PC-3 (cell line): ENCODE results near the gene APBB2.

ENCODE experiments used
- CTCF ChIP-seq: fragments of 300-600 bp; sonication (generic); conservative IDR thresholded peaks from 2 replicates; pipeline ENCODE4 v1.5.1; 2017; ENCODE audit warnings: antibody characterized with exemption, low read depth, mild to moderate bottlenecking, low read length
- EZH2 ChIP-seq: fragments of 300-600 bp; sonication (generic); IDR thresholded peaks from one replicate; pipeline ENCODE4 v1.6.1; 2017; ENCODE audit warnings: antibody characterized with exemption, mild to moderate bottlenecking, low read length; ENCODE audit not compliant: unreplicated experiment
- EZH2phosphoT487 ChIP-seq: fragments of 300-600 bp; sonication (generic); IDR thresholded peaks from 2 replicates; pipeline ENCODE4 v1.6.1; 2018; ENCODE audit warnings: mild to moderate bottlenecking, antibody characterized with exemption, low read length, borderline replicate concordance

GRCh38 chr4:41178372-41179370 is 35.7 kb downstream of the APBB2 start:
- TF ChIP-seq CTCF (no peak), EZH2 (no peak), EZH2phosphoT487 (no peak)
